ENCODE results near the gene PCK2. TPM values are rescaled to one million over a fixed set of nuclear protein-coding genes. Genes with fewer than 3 reads are reported as not detected.

PCK2 gene
- total RNA-seq, 2 experiments from 2014 or later = 90.3 to 93.1 TPM

- peak overlapping the region; percentile 52 for H3K27ac Mint-ChIP-seq
- H3K9me3 Mint-ChIP-seq = no peaks in the 10 kb centered on the region
- H3K4me3 Mint-ChIP-seq = no peak overlapping the region
- POLR2A ChIA-PET = interaction anchor here (1.0 to 4.2 kb wide), 5 partner anchors 9 to 29 kb away, joined by 3 to 30 read pairs (median 3); partner anchors contain the start of genes PCK2 and PSME1
- H3K4me1 Mint-ChIP-seq (ENCODE audit: low read depth) = no peaks in the 10 kb centered on the region
- ATAC-seq = peak; percentile 61
- no peak for TF ChIP-seq CTCF (IDR thresholded peaks at IDR 0.05)
- no peaks in the 10 kb centered on the region for H3K27me3 Mint-ChIP-seq
- peaks cover 28% of the 10 kb centered on the region for H3K36me3 Mint-ChIP-seq (ENCODE audit: low read depth)
- no peak for DNase-seq
- CTCF ChIA-PET = interaction anchor here (0.7 kb wide), 1 partner anchor 9 kb away, joined by 3 read pairs; the partner anchor contains the start of genes DCAF11 and NRL
- intact Hi-C loops (cut with micrococcal nuclease) = no loop called here
Observed at GRCh38 chr14:24123424-24124417, 29.6 kb downstream of the PCK2 start.

- POLR2A ChIA-PET = interaction anchor here (0.5 to 4.2 kb wide), 5 partner anchors 8 to 38 kb away, joined by 3 to 30 read pairs (median 4); partner anchors contain the start of genes DCAF11, NRL and PSME1
- H3K27ac Mint-ChIP-seq = no peak overlapping the region
- intact Hi-C loops (cut with micrococcal nuclease) = no loop called here
Observed at GRCh38 chr14:24126939-24127338, 32.8 kb downstream of the PCK2 start.

DNA sequence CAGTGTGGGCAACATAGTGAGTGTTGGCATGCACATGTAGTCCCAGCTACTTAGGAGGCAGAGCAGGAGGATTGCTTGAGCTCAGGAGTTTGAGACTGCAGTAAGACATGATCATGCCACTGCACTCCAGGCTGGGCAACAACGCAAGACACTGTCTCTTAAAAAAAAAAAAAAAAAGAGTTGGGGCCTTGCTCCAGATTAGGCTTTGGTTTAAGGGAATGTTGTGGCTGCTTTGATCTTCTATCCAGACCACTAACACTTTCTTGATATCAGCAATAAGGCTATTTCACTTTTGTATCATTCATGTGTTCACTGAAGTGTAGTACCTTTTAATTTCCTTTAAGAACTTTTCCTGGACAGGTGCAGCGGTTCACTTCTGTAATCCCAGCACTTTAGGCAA lies 33.6 kb downstream of the PCK2 start:
- ATAC-seq (no peak), DNase-seq (no peak)
- H3K36me3 Mint-ChIP-seq (ENCODE audit: low read depth) = peaks cover 6% of the 10 kb centered on the region
- intact Hi-C loops (cut with micrococcal nuclease) = no loop called here
- ChIA-PET CTCF (interaction anchor here (1.0 to 3.5 kb wide), 4 partner anchors 11 to 114 kb away, joined by 3 to 10 read pairs (median 4); partner anchors contain the start of genes IRF9 and TINF2), POLR2A (interaction anchor here (1.0 to 3.5 kb wide), 2 partner anchors 9 to 14 kb away, joined by 4 to 11 read pairs; partner anchors contain the start of genes DCAF11 and NRL)
- H3K4me3 Mint-ChIP-seq = no peak overlapping the region
- no peak for TF ChIP-seq CTCF (IDR thresholded peaks at IDR 0.05)
- H3K27ac Mint-ChIP-seq = no peak overlapping the region
- no peaks in the 10 kb centered on the region for H3K9me3 Mint-ChIP-seq
- H3K27me3 Mint-ChIP-seq = no peaks in the 10 kb centered on the region
- H3K4me1 Mint-ChIP-seq (ENCODE audit: low read depth) = peaks cover 12% of the 10 kb centered on the region

More at GRCh38 chr14:24126939-24127338, 32.8 kb downstream of the PCK2 start:
- H3K36me3 Mint-ChIP-seq (ENCODE audit: low read depth) = peaks cover 6% of the 10 kb centered on the region
- H3K27me3 Mint-ChIP-seq = no peaks in the 10 kb centered on the region
- H3K4me3 Mint-ChIP-seq = no peak overlapping the region
- no peaks in the 10 kb centered on the region for H3K9me3 Mint-ChIP-seq
- peaks cover 5% of the 10 kb centered on the region for H3K4me1 Mint-ChIP-seq (ENCODE audit: low read depth)
- no peak for DNase-seq
- no peak for ATAC-seq
- no peak for TF ChIP-seq CTCF (IDR thresholded peaks at IDR 0.05)
- CTCF ChIA-PET = interaction anchor here (1.0 to 3.5 kb wide), 5 partner anchors 10 to 115 kb away, joined by 3 to 10 read pairs (median 6); partner anchors contain the start of genes IRF9 and TINF2

DNA sequence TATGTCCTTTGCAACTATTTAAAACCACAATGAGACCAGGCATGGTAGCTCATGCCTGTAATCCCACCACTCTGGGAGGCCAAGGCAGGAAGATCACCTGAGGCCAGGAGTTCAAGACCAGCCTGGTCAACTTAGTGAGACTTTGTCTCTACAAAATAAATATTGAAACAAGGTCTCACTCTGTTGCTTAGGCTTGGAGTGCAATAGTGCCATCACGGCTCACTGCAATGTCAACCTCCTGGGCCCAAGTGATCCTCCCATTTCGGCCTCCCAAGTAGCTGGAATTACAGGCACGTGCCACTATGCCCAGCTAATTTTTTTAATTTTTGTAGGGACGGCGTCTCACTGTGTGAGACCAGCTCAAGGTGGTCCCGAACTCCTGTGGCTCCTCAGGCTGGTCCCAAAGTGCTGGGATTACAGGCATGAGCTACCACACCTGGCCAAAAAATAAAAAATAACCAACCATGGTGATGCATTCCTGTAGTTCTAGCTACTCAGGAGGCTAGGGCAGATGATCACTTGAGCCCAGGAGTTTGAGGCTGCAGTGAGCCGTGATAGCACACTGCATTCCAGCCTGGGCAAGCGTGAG lies 35.4 kb downstream of the PCK2 start:
- Mint-ChIP-seq H3K4me1 (ENCODE audit: low read depth) (peaks cover 18% of the 10 kb centered on the region), H3K27ac (no peak overlapping the region), H3K36me3 (ENCODE audit: low read depth) (no peaks in the 10 kb centered on the region), H3K9me3 (no peaks in the 10 kb centered on the region), H3K4me3 (no peak overlapping the region), H3K27me3 (no peaks in the 10 kb centered on the region)
- POLR2A ChIA-PET = interaction anchor here (3.5 kb wide), 1 partner anchor 15 kb away, joined by 11 read pairs; the partner anchor contains the start of genes DCAF11 and NRL
- intact Hi-C loops (cut with micrococcal nuclease) = no loop called here
- no peak for ATAC-seq
- no peak for TF ChIP-seq CTCF (IDR thresholded peaks at IDR 0.05)
- CTCF ChIA-PET = interaction anchor here (0.9 to 1.5 kb wide), 4 partner anchors 10 to 31 kb away, joined by 3 to 6 read pairs (median 4); no protein-coding TSS in a partner anchor
- DNase-seq = no peak

Measured in activated CD8-positive, alpha-beta T cell treated with anti-CD3 and anti-CD28 coated beads for 36 hours (primary cell).